CD14-positive monocyte (primary cell): ENCODE data around the gene URB1. TPM values are rescaled to one million over a fixed set of nuclear protein-coding genes. Genes with fewer than 3 reads are reported as not detected.
"Not testable (repeated sequence)": the region's sequence is repeated elsewhere in the genome, so short reads cannot be mapped to it uniquely, and the experiment has no call there.

Experiments
- DNase-seq, 3 donors: peaks; one replicate each; pipeline ENCODE4 v3.0.0-alpha.2; 2011 to 2022
- H2AFZ ChIP-seq: 2 replicates; pipeline ENCODE4 v1.6.0; 2012; ENCODE audit warnings: mild to moderate bottlenecking, low read depth, low read length, inconsistent platforms; ENCODE audit not compliant: insufficient read depth, poor library complexity, severe bottlenecking
- H3K27ac ChIP-seq, 2 donors: 1 replicate in 1 of 2; 2 replicates in 1 of 2; pipeline ENCODE4 v1.5.1; 2012 to 2013; ENCODE audit warnings: low read length in 2 of 2, control low read depth in 1 of 2, inconsistent platforms in 1 of 2, low read depth in 1 of 2, mild to moderate bottlenecking in 1 of 2
- H3K27me3 ChIP-seq, 2 donors: one replicate each; pipeline versions ENCODE4 v1.6.0 to v1.6.1; 2011 to 2013; ENCODE audit warnings: low read length in 2 of 2; ENCODE audit not compliant: control insufficient read depth in 2 of 2, insufficient read depth in 2 of 2
- H3K36me3 ChIP-seq, 2 donors: replicated peaks in 1 of 2; 1 replicate in 1 of 2; 2 replicates in 1 of 2; pipeline versions ENCODE4 v1.5.1 to v1.6.1; 2012 to 2013; ENCODE audit warnings: low read length in 2 of 2, control low read depth in 1 of 2, inconsistent platforms in 1 of 2, mild to moderate bottlenecking in 1 of 2; ENCODE audit not compliant: insufficient read depth in 2 of 2, control insufficient read depth in 1 of 2
- H3K4me1 ChIP-seq, 2 donors: 1 replicate in 1 of 2; 2 replicates in 1 of 2; pipeline versions ENCODE4 v1.5.1 to v1.6.1; 2012 to 2013; ENCODE audit warnings: low read length in 2 of 2, control low read depth in 1 of 2, inconsistent platforms in 1 of 2, mild to moderate bottlenecking in 1 of 2, moderate library complexity in 1 of 2; ENCODE audit not compliant: insufficient read depth in 2 of 2, control insufficient read depth in 1 of 2
- H3K4me2 ChIP-seq: replicated peaks from 2 replicates; pipeline ENCODE3; 2012; ENCODE audit warnings: low read length, moderate library complexity, mild to moderate bottlenecking; ENCODE audit not compliant: poor library complexity, severe bottlenecking; ENCODE audit errors: extremely low read depth
- H3K4me3 ChIP-seq, 3 experiments: fragments of 200-600 bp in 1 of 3; sonication (generic) in 1 of 3; replicated peaks in 1 of 3; 1 replicate in 2 of 3; 2 replicates in 1 of 3; pipeline ENCODE4 v1.5.1; 2011 to 2013; ENCODE audit warnings: low read length in 3 of 3, mild to moderate bottlenecking in 3 of 3, control low read depth in 2 of 3, low read depth in 2 of 3, inconsistent platforms in 1 of 3, moderate library complexity in 1 of 3
- H3K79me2 ChIP-seq: 2 replicates; pipeline ENCODE4 v1.6.0; 2012; ENCODE audit warnings: mild to moderate bottlenecking, control low read depth, inconsistent platforms, low read length, moderate library complexity; ENCODE audit not compliant: insufficient read depth
- H3K9ac ChIP-seq: 2 replicates; pipeline ENCODE4 v1.6.0; 2017; ENCODE audit warnings: low read length, mild to moderate bottlenecking; ENCODE audit not compliant: insufficient read depth, poor library complexity, severe bottlenecking
- H3K9me3 ChIP-seq, 2 donors: replicated peaks in 1 of 2; 1 replicate in 1 of 2; 2 replicates in 1 of 2; pipeline versions ENCODE4 v1.5.1 to v1.6.1; 2012 to 2013; ENCODE audit warnings: low read length in 2 of 2, control low read depth in 1 of 2; ENCODE audit not compliant: control insufficient read depth in 1 of 2, insufficient read depth in 1 of 2
- H4K20me1 ChIP-seq: 2 replicates; pipeline ENCODE4 v1.6.0; 2012; ENCODE audit warnings: mild to moderate bottlenecking, low read length, control low read depth, moderate library complexity; ENCODE audit not compliant: insufficient read depth
- H3K27ac Mint-ChIP-seq, 7 donors: one replicate each; pipeline ENCODE4 v1.8.0; 2020; ENCODE audit warnings: mild to moderate bottlenecking in 7 of 7, mixed read lengths in 7 of 7, moderate library complexity in 6 of 7, inconsistent platforms in 2 of 7
- H3K27me3 Mint-ChIP-seq, 3 donors: one replicate each; pipeline ENCODE4 v1.8.0; 2021 to 2022; ENCODE audit warnings: low read depth in 3 of 3, mild to moderate bottlenecking in 3 of 3, mixed read lengths in 3 of 3, moderate library complexity in 3 of 3, inconsistent platforms in 1 of 3
- H3K36me3 Mint-ChIP-seq, 2 donors: one replicate each; pipeline ENCODE4 v1.8.0; 2020; ENCODE audit warnings: mixed read lengths in 2 of 2, inconsistent platforms in 1 of 2, mild to moderate bottlenecking in 1 of 2
- H3K4me1 Mint-ChIP-seq: one replicate; pipeline ENCODE4 v1.8.0; 2020; ENCODE audit warnings: mild to moderate bottlenecking, mixed read lengths
- H3K4me3 Mint-ChIP-seq, 2 donors: one replicate each; pipeline ENCODE4 v1.8.0; 2020; ENCODE audit warnings: mild to moderate bottlenecking in 2 of 2, mixed read lengths in 2 of 2, moderate library complexity in 1 of 2
- H3K9me3 Mint-ChIP-seq, 7 donors: one replicate each; pipeline ENCODE4 v1.8.0; 2020 to 2022; ENCODE audit warnings: mixed read lengths in 7 of 7, mild to moderate bottlenecking in 6 of 7, moderate library complexity in 6 of 7, inconsistent platforms in 2 of 7
- CTCF ChIP-seq: fragments of 200-600 bp; IDR thresholded peaks from one replicate; pipeline ENCODE4 v1.8.0; 2022; ENCODE audit warnings: antibody characterized with exemption, mild to moderate bottlenecking
- WGBS: methylation state at CpG from one replicate; pipeline ENCODE4 v1.1.5; 2013; ENCODE audit warnings: missing lambda C conversion rate; ENCODE audit not compliant: insufficient coverage; 5-methylcytosine and 5-hydroxymethylcytosine counted together
- intact Hi-C, 2 donors: fragments of 100-400 bp; cut with micrococcal nuclease; formaldehyde crosslinking; loops; one replicate each; pipeline versions ENCODE4 v1.15.0 to v1.15.1; 2023
- polyA plus RNA-seq, 3 donors: library from polyadenylated mRNA; depleted of rRNA in 1 of 3; unstranded in 2 of 3; stranded (reverse) in 1 of 3; fragments of 300-500 nt in 2 of 3; fragments of >200 nt in 1 of 3; fragmentation: Illumina TruSeq in 2 of 3; gene quantifications; 1 replicate in 2 of 3; 2 replicates in 1 of 3; pipeline ENCODE4 v1.2.3, GENCODE V29; 2012 to 2021

The URB1 gene
- polyA plus RNA-seq, 3 donors: 0.25 to 2.4 (median 0.47) TPM

- peaks cover 3 to 4% of the 10 kb centered on the region in 2 donors for H3K36me3 ChIP-seq
- H3K27me3 ChIP-seq: no peaks in the 10 kb centered on the region
- H3K27me3 Mint-ChIP-seq: peaks cover 0 to 6% (median 3%) of the 10 kb centered on the region in 3 donors
- peaks cover 17 to 21% of the 10 kb centered on the region in 2 donors for H3K4me1 ChIP-seq
- no peak overlapping the region for H3K9ac ChIP-seq
- H3K4me3 ChIP-seq: peak overlapping the region in 1 of 3 experiments; percentile 97
- DNase-seq: no peak
- H4K20me1 ChIP-seq: peaks cover 4% of the 10 kb centered on the region
- peaks cover 51% of the 10 kb centered on the region for H3K79me2 ChIP-seq
- no peaks in the 10 kb centered on the region for H3K9me3 ChIP-seq
- H3K9me3 Mint-ChIP-seq: peaks cover 0 to 9% (median 2%) of the 10 kb centered on the region in 7 donors
- TF ChIP-seq CTCF: no peak
- H3K36me3 Mint-ChIP-seq: peaks cover 0 to 7% of the 10 kb centered on the region in 2 donors
- peaks cover 26% of the 10 kb centered on the region for H3K4me1 Mint-ChIP-seq
- H3K27ac ChIP-seq: no peak overlapping the region
- peak overlapping the region; percentile 98 for H3K4me2 ChIP-seq
- intact Hi-C loops: loop anchor here (5.0 to 10.0 kb wide), 4 partner anchors 114 to 1251 kb away; partner anchors contain the start of genes MIS18A (in 2 of the 2), CRYZL1 (in 1 of the 2), ITSN1 (in 1 of the 2) and SCAF4 (in 1 of the 2)
- 94% methylated on average over 2 of the region's 4 CpGs for WGBS
- H3K27ac Mint-ChIP-seq: no peak overlapping the region
- H3K4me3 Mint-ChIP-seq: no peak overlapping the region
- no peak overlapping the region for H2AFZ ChIP-seq
These were observed 1.1 kb downstream of the URB1 start for GRCh38 chr21:32391755-32392154.

- H3K4me3 Mint-ChIP-seq, H3K27me3 Mint-ChIP-seq, H3K9ac ChIP-seq, H4K20me1 ChIP-seq, H3K9me3 Mint-ChIP-seq, H3K27me3 ChIP-seq, H3K36me3 ChIP-seq, H3K9me3 ChIP-seq, H3K27ac Mint-ChIP-seq, H2AFZ ChIP-seq, H3K4me2 ChIP-seq, H3K36me3 Mint-ChIP-seq, DNase-seq, H3K27ac ChIP-seq, H3K4me3 ChIP-seq: not testable (repeated sequence)
- WGBS: no CpG with 5 or more reads among the region's 11 CpGs
- peaks cover 17 to 21% of the 10 kb centered on the region in 2 donors for H3K4me1 ChIP-seq
- H3K79me2 ChIP-seq: peaks cover 53% of the 10 kb centered on the region
- intact Hi-C loops: loop anchor here (5.0 to 10.0 kb wide), 4 partner anchors 113 to 1252 kb away; partner anchors contain the start of genes MIS18A (in 2 of the 2), CRYZL1 (in 1 of the 2), ITSN1 (in 1 of the 2) and SCAF4 (in 1 of the 2)
- H3K4me1 Mint-ChIP-seq: peaks cover 26% of the 10 kb centered on the region
These were observed 2.1 kb downstream of the URB1 start for GRCh38 chr21:32390537-32391224.
